ENCODE measurements around the gene CD79B. TPM values are rescaled to one million over a fixed set of nuclear protein-coding genes. Genes with fewer than 3 reads are reported as not detected.
A peak's percentile ranks its signal among the peaks of the same experiment; 100 is the strongest.
"Not testable (repeated sequence)": the region's sequence is repeated elsewhere in the genome, so short reads cannot be mapped to it uniquely, and the experiment has no call there.

CD79B gene
- total RNA-seq, 1 donor from 2014 or later = not detected

DNA sequence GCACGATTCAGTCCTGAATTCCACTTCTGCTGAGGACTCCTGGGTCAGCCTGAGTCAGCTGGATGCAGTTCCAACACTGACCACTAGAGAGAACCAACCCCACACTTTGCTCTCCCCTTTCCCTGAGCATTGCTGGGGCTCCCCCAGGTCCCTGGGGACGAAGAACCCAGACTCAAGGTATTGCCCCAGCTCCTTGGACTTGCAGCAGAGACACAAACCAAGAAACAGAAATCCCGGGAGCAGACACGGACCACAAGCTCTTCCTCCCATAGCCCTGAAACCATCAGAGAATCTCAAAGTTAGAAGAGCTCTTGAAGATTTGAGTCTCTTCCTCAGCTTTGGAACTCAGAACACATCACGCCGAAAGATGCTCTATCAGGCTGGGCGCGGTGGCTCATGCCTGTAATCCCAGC, 12.8 kb downstream of the CD79B start:
- DNase-seq (ENCODE audit: low read depth) (peak; percentile 54), FAIRE-seq (no peak)
- no peak overlapping the region for H3K4me3 ChIP-seq (ENCODE audit: low read depth, low read length)
- peaks cover 5% of the 10 kb centered on the region for H3K27me3 ChIP-seq (ENCODE audit: control insufficient read depth, insufficient read depth, low read length)
- no peaks in the 10 kb centered on the region for H3K36me3 ChIP-seq (ENCODE audit: control insufficient read depth, insufficient read depth, low read length)
- TF ChIP-seq, protein P1, sequence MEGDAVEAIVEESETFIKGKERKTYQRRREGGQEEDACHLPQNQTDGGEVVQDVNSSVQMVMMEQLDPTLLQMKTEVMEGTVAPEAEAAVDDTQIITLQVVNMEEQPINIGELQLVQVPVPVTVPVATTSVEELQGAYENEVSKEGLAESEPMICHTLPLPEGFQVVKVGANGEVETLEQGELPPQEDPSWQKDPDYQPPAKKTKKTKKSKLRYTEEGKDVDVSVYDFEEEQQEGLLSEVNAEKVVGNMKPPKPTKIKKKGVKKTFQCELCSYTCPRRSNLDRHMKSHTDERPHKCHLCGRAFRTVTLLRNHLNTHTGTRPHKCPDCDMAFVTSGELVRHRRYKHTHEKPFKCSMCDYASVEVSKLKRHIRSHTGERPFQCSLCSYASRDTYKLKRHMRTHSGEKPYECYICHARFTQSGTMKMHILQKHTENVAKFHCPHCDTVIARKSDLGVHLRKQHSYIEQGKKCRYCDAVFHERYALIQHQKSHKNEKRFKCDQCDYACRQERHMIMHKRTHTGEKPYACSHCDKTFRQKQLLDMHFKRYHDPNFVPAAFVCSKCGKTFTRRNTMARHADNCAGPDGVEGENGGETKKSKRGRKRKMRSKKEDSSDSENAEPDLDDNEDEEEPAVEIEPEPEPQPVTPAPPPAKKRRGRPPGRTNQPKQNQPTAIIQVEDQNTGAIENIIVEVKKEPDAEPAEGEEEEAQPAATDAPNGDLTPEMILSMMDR (IDR thresholded peaks at IDR 0.05; ENCODE audit: insufficient read depth, low read length, severe bottlenecking) = peak; percentile 96

DNA sequence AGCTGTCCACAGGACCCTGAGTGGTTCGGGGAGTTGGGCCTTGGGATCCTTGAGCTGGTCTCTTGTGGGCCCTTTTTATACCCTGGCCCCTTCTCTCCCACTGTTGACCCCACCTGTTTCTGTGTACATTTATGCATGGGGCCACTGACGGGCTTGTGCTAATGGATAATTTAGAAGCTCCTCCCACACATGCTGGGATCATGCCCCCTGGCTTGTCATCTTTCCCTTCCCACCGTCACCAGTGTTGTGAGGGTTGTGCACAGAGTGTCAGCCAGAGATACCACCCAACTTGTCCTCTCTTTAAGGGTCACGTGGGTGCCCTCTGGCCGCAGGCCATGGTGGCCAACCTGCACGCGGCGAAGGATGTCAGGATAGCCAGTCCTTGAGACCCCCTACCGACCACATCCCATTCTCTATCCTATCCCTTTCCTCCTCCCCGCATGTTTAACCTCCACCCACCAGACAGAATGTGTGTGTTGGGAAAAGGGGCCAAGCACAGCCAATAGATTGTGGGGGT, 13.3 kb downstream of the CD79B start, which contains the start of gene GH1:
Gene GH1 (minus strand): TSS at position 51 of the 517 bp plus-strand sequence. CDS start 63 bp downstream, outside the sequence.
- not testable (repeated sequence) for H3K36me3 ChIP-seq (ENCODE audit: control insufficient read depth, insufficient read depth, low read length); H3K27me3 ChIP-seq (ENCODE audit: control insufficient read depth, insufficient read depth, low read length); H3K4me3 ChIP-seq (ENCODE audit: low read depth, low read length); DNase-seq (ENCODE audit: low read depth); FAIRE-seq

- peaks cover 5% of the 10 kb centered on the region for H3K27me3 ChIP-seq (ENCODE audit: control insufficient read depth, insufficient read depth, low read length)
- FAIRE-seq (no peak), DNase-seq (ENCODE audit: low read depth) (no peak)
- no peaks in the 10 kb centered on the region for H3K36me3 ChIP-seq (ENCODE audit: control insufficient read depth, insufficient read depth, low read length)
- no peak overlapping the region for H3K4me3 ChIP-seq (ENCODE audit: low read depth, low read length)
- TF ChIP-seq, protein P1 (IDR thresholded peaks at IDR 0.05; ENCODE audit: insufficient read depth, low read length, severe bottlenecking) = no peak
Observed at GRCh38 chr17:63918305-63918704, 13.8 kb downstream of the CD79B start.

GRCh38 chr17:63917646-63918045, 14.5 kb downstream of the CD79B start:
- FAIRE-seq (no peak), DNase-seq (ENCODE audit: low read depth) (no peak)
- Histone ChIP-seq H3K36me3 (ENCODE audit: control insufficient read depth, insufficient read depth, low read length) (no peaks in the 10 kb centered on the region), H3K27me3 (ENCODE audit: control insufficient read depth, insufficient read depth, low read length) (peaks cover 5% of the 10 kb centered on the region), H3K4me3 (ENCODE audit: low read depth, low read length) (no peak overlapping the region)
- TF ChIP-seq, protein P1 (IDR thresholded peaks at IDR 0.05; ENCODE audit: insufficient read depth, low read length, severe bottlenecking) = no peak

DNA sequence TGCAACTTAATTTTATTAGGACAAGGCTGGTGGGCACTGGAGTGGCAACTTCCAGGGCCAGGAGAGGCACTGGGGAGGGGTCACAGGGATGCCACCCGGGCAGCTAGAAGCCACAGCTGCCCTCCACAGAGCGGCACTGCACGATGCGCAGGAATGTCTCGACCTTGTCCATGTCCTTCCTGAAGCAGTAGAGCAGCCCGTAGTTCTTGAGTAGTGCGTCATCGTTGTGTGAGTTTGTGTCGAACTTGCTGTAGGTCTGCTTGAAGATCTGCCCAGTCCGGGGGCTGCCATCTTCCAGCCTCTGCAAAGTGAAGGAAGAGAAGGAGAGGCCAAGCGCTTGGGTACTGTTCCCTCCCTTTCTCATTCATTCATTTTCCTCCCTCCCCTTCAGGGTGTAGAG, 14.9 kb downstream of the CD79B start:
- not testable (repeated sequence) for H3K27me3 ChIP-seq (ENCODE audit: control insufficient read depth, insufficient read depth, low read length); DNase-seq (ENCODE audit: low read depth); H3K4me3 ChIP-seq (ENCODE audit: low read depth, low read length); H3K36me3 ChIP-seq (ENCODE audit: control insufficient read depth, insufficient read depth, low read length); FAIRE-seq

DNA sequence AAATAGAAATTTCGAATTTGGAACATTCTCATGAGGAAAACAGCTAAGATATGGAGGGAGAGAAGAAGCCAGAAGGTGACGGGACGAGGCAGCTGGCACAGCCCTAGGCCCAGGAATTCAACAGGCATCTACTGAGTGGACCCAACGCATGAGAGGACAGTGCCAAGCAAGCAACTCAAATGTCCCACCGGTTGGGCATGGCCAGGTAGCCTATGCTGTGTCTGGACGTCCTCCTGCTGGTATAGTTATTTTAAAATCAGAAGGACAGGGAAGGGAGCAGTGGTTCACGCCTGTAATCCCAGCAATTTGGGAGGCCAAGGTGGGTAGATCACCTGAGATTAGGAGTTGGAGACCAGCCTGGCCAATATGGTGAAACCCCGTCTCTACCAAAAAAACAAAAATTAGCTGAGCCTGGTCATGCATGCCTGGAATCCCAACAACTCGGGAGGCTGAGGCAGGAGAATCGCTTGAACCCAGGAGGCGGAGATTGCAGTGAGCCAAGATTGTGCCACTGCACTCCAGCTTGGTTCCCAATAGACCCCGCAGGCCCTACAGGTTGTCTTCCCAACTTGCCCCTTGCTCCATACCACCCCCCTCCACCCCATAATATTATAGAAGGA, 15.5 kb downstream of the CD79B start:
- Histone ChIP-seq H3K36me3 (ENCODE audit: control insufficient read depth, insufficient read depth, low read length) (no peaks in the 10 kb centered on the region), H3K4me3 (ENCODE audit: low read depth, low read length) (no peak overlapping the region), H3K27me3 (ENCODE audit: control insufficient read depth, insufficient read depth, low read length) (peaks cover 7% of the 10 kb centered on the region)
- TF ChIP-seq, protein P1 (IDR thresholded peaks at IDR 0.05; ENCODE audit: insufficient read depth, low read length, severe bottlenecking) = no peak
- no peak for DNase-seq (ENCODE audit: low read depth)
- FAIRE-seq = no peak

GRCh38 chr17:63915753-63916152, 16.4 kb downstream of the CD79B start:
- not testable (repeated sequence) for H3K27me3 ChIP-seq (ENCODE audit: control insufficient read depth, insufficient read depth, low read length); H3K4me3 ChIP-seq (ENCODE audit: low read depth, low read length); DNase-seq (ENCODE audit: low read depth); H3K36me3 ChIP-seq (ENCODE audit: control insufficient read depth, insufficient read depth, low read length); FAIRE-seq

Data from bronchial epithelial cell (primary cell).